Measurements from ENCODE around the gene PRR11.

Gene PRR11

DNA sequence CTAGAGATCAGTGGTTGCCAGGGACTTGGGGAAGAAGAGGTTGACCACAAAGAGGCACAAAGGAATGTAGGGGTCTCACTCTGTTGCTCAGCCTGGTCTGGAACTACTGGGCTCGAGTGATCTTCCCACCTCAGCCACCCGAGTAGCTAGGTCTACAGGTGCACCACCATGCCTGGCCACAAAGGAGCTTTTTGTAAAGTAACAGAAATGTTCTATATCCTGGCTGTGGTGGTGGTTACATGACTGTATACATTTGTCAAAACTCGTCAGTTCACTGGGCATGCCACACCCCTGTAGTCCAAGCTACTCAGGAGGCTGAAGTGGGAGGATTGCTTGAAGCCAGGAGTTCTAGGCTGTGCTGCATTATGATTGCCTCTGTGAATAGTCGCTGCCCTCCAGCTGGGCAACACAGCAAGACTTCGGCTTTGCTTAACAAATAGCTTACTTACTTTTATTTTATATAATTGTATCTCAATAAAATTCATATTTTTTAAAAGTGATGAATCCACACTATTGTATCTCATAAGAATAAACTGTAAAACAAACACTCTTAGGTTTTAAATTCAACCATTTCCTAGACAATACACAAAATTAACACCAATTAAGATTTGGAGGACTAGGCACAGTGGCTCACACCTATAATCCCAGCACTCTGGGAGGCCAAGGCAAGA lies 5.6 kb upstream of the PRR11 start:
- H3K36me3 ChIP-seq: peaks cover 9% of the 10 kb centered on the region
- no peak for DNase-seq
- H3K9me3 ChIP-seq: no peaks in the 10 kb centered on the region
- no peaks in the 10 kb centered on the region for H3K27me3 ChIP-seq
- no peak overlapping the region for H3K4me3 ChIP-seq (ENCODE audit: low read depth, low read length)
- TF ChIP-seq, protein P1, sequence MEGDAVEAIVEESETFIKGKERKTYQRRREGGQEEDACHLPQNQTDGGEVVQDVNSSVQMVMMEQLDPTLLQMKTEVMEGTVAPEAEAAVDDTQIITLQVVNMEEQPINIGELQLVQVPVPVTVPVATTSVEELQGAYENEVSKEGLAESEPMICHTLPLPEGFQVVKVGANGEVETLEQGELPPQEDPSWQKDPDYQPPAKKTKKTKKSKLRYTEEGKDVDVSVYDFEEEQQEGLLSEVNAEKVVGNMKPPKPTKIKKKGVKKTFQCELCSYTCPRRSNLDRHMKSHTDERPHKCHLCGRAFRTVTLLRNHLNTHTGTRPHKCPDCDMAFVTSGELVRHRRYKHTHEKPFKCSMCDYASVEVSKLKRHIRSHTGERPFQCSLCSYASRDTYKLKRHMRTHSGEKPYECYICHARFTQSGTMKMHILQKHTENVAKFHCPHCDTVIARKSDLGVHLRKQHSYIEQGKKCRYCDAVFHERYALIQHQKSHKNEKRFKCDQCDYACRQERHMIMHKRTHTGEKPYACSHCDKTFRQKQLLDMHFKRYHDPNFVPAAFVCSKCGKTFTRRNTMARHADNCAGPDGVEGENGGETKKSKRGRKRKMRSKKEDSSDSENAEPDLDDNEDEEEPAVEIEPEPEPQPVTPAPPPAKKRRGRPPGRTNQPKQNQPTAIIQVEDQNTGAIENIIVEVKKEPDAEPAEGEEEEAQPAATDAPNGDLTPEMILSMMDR (IDR thresholded peaks at IDR 0.05; ENCODE audit: low read depth, low read length): no peak
- H3K4me1 ChIP-seq: no peaks in the 10 kb centered on the region; the same call in 1 of the 2 replicates

DNA sequence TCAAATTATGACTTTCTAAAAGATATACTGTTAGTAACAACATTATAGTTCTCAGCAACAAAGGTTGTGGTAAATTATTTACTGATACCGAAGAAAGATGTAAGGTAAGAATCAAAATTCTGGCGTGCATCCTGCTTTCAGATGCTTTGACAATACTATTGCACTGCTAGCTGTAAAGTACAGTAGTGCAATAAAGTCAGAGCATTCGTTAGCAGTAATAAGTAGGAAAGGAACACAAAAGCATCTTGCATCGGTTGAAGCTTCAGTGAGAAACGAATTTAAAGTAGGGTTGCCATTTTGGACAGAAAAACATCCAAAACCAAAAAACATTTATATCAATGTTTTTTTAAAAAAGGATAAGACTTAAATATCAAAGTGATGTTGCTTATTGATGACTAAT lies 4.5 kb upstream of the PRR11 start:
- no peak overlapping the region for H3K4me3 ChIP-seq (ENCODE audit: low read depth, low read length)
- H3K36me3 ChIP-seq: peaks cover 9% of the 10 kb centered on the region
- DNase-seq: no peak
- H3K27me3 ChIP-seq: no peaks in the 10 kb centered on the region
- TF ChIP-seq, protein P1 (IDR thresholded peaks at IDR 0.05; ENCODE audit: low read depth, low read length): no peak
- no peaks in the 10 kb centered on the region; the same call in 1 of the 2 replicates for H3K4me1 ChIP-seq
- H3K9me3 ChIP-seq: no peaks in the 10 kb centered on the region

DNA sequence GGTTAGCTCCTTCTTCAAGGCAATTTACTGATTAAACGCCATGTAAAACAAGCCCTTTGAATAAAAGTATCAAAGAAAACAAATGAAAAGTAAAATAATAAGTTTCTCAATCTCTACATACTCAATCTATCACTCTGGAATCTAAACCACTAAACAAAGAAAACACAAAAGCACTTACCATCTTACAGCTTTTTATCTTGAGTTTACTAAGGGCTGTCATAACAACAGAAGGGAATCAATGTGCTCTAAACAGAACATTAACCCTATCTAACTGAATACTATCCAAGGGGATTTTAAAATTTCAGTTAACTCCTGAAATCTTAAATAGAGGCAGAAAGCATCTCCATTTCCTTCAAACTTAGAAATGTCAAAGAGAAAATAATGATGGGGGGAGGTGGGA lies 4.0 kb upstream of the PRR11 start:
- TF ChIP-seq, protein P1 (IDR thresholded peaks at IDR 0.05; ENCODE audit: low read depth, low read length): no peak
- peaks cover 9% of the 10 kb centered on the region for H3K36me3 ChIP-seq
- no peak for DNase-seq
- H3K4me3 ChIP-seq (ENCODE audit: low read depth, low read length): no peak overlapping the region
- no peaks in the 10 kb centered on the region; the same call in 1 of the 2 replicates for H3K4me1 ChIP-seq
- no peaks in the 10 kb centered on the region for H3K9me3 ChIP-seq
- no peaks in the 10 kb centered on the region for H3K27me3 ChIP-seq

DNA sequence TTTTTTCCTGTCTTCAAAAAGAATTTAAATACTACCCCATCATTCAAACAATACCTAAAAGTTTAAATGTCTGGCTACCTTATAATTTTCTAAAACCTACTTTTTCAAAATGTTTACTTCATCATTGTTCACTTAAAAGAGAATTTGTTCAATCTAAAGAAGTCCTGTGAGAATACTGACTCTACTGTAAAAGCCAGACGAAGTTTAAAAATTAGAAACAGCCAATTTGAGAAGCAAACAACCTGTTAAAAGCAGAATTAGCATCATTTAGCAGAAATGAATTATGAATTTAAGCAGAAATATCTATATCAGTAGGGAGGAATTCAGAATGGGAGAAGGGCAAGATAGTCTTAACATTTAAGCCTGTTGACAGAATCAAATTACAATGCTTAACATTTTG lies 2.6 kb upstream of the PRR11 start:
- H3K9me3 ChIP-seq: no peaks in the 10 kb centered on the region
- DNase-seq: no peak
- H3K4me1 ChIP-seq: no peaks in the 10 kb centered on the region; the same call in 1 of the 2 replicates
- peaks cover 9% of the 10 kb centered on the region for H3K36me3 ChIP-seq
- H3K4me3 ChIP-seq (ENCODE audit: low read depth, low read length): peak overlapping the region; percentile 90
- TF ChIP-seq, protein P1 (IDR thresholded peaks at IDR 0.05; ENCODE audit: low read depth, low read length): no peak
- H3K27me3 ChIP-seq: no peaks in the 10 kb centered on the region

DNA sequence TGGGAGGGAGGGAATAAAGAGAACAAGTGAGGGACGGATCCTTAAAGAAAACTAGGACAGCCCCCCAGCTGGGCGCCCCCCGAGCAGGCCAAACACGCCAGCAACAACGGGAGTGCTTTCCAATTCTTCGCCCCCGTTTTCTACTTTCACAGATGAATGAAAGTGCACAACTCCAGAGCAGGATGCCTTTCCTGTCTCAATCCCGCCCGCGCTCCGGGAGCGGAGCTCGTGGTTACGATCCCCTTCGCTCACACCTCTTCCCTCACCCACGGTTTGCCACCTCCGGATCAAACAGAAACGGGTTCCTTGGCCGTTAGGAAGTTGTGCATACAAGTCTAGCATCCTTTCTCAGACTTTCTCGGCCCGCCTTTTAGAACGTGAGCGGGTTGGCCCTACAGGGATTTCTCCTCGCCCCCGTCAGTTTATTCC lies 1.2 kb upstream of the PRR11 start:
- DNase-seq: peak; percentile 62
- no peaks in the 10 kb centered on the region; the same call in 1 of the 2 replicates for H3K4me1 ChIP-seq
- peak overlapping the region; percentile 90 for H3K4me3 ChIP-seq (ENCODE audit: low read depth, low read length)
- H3K27me3 ChIP-seq: no peaks in the 10 kb centered on the region
- TF ChIP-seq, protein P1 (IDR thresholded peaks at IDR 0.05; ENCODE audit: low read depth, low read length): no peak
- peaks cover 6% of the 10 kb centered on the region; the same call in 1 of the 2 replicates for H3K36me3 ChIP-seq
- no peaks in the 10 kb centered on the region for H3K9me3 ChIP-seq

DNA sequence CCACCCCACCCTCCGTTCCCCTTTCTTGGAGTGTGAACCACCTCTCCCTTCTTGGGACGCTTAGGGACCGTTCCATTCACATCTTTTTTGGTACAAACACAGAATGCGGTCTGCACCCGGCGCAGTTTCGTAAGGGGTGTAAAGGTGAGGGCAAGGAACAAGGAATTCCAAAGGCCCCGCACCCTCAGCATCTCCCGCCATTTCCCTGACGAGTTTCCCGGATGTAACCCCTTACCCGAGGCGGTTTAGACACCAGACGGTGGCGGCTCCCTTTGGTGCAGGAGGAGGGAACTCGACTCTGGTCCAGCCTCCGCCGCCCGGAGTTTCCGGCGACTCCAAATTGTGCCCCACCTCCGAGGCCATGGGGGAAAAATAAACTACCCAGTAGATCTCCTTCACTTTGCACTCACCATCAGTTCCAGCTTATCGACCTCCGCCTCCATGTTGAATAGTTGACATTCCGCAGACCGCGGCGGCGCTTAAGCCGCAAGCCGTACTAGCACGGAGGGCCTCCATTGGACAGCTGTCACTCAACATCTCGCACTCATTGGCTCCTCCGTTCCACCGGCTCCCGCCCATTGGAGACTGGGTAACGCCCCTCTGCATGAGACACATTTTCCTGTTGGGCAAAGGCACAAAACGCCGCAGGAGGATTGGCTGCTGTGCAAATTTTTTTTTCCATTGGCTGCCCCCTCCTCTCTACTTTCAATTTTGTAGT lies 666 bp upstream of the PRR11 start, which contains the start of gene SKA2:
SKA2 (minus strand) TSS at position 466 of the 718 bp plus-strand sequence; CDS start at position 443, 23 bp downstream.
- peak; percentile 98 for DNase-seq
- H3K36me3 ChIP-seq: peaks cover 2% of the 10 kb centered on the region; the same call in 1 of the 2 replicates
- H3K9me3 ChIP-seq: no peaks in the 10 kb centered on the region
- H3K27me3 ChIP-seq: no peaks in the 10 kb centered on the region
- H3K4me1 ChIP-seq: no peaks in the 10 kb centered on the region; the same call in 1 of the 2 replicates
- TF ChIP-seq, protein P1 (IDR thresholded peaks at IDR 0.05; ENCODE audit: low read depth, low read length): no peak
- peak within 1 kb of the TSS; percentile 90 for H3K4me3 ChIP-seq (ENCODE audit: low read depth, low read length)
